ENCODE data around the gene CDCA7L.
"Not testable (repeated sequence)": the region's sequence is repeated elsewhere in the genome, so short reads cannot be mapped to it uniquely, and the experiment has no call there.

Gene CDCA7L

DNA sequence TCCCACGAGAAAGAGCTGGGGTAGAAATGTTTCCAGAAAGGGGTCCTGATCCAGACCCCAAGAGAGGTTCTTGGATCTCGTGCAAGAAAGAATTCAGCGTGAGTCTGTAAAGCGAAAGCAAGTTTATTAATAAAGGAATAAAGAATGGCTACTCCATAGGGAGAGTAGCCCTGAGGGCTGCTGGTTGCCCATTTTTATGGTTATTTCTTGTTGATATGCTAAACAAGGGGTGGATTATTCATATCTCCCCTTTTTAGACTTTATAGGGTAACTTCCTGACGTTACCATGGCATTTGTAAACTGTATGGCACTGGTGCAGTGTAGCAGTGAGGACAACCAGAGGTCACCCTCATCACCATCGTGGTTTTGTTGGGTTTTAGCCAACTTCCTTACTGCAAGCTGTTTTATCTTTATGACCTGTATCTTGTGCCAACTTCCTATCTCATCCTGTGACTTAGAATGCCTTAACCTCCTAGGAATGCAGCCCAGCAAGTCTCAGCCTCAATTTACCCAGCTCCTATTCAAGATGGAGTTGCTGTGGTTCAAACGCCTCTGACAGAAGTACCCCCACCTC is 80.0 kb downstream of the CDCA7L start:
- H3K4ac ChIP-seq (ENCODE audit: low read depth, low read length); H3K79me1 ChIP-seq (ENCODE audit: low read length); H2BK5ac ChIP-seq (ENCODE audit: low read length); H4K5ac ChIP-seq (ENCODE audit: low read length); H2AK5ac ChIP-seq (ENCODE audit: low read length); H3K4me1 ChIP-seq (ENCODE audit: control insufficient read depth, low read depth, low read length); H2BK15ac ChIP-seq (replicated peaks; ENCODE audit: low read depth); H3K9ac ChIP-seq (ENCODE audit: low read length); H3K4me2 ChIP-seq (ENCODE audit: low read length); H3K36me3 ChIP-seq (ENCODE audit: control insufficient read depth, insufficient read depth, low read length); H3K27ac ChIP-seq (ENCODE audit: low read depth, low read length); H3K27me3 ChIP-seq (ENCODE audit: insufficient read depth, low read length, poor library complexity); H4K8ac ChIP-seq (ENCODE audit: low read depth, low read length); H3K4me3 ChIP-seq (ENCODE audit: low read length); H3K79me2 ChIP-seq (ENCODE audit: control insufficient read depth, insufficient read depth, low read length); DNase-seq; H2BK120ac ChIP-seq (ENCODE audit: low read depth, low read length); H3K56ac ChIP-seq (ENCODE audit: low read length); H3K18ac ChIP-seq (ENCODE audit: low read length); H3K23ac ChIP-seq (ENCODE audit: low read length): not testable (repeated sequence)
- no CpG with 5 or more reads among the region's 7 CpGs for WGBS (ENCODE audit: extremely low coverage, insufficient coverage, low lambda C conversion rate)

DNA sequence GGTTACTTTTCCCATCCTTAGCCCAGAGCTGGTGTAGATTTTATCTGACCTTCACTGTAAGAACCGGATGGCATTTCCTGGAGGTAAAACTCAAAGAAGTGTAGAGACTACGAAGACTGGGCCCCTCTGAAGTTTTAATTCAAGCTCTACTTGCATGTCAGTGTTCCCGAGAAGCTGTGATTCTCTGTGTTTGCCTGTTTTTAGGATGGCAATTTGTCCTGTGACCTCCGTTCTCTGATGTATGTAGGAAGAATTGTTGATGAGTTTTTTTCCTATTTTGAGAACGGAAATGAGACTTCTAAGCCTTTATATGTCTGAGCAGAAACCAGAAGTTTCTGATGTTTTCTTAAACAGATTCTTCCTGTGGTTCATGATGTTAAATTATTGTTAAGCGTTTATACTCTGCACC is 94.1 kb downstream of the CDCA7L start:
- no peak overlapping the region for H3K56ac ChIP-seq (ENCODE audit: low read length)
- no peak overlapping the region for H2AK5ac ChIP-seq (ENCODE audit: low read length)
- H2BK15ac ChIP-seq (replicated peaks; ENCODE audit: low read depth), result no peak overlapping the region
- no peak overlapping the region for H3K27ac ChIP-seq (ENCODE audit: low read depth, low read length)
- H3K4me3 ChIP-seq (ENCODE audit: low read length), result no peak overlapping the region
- no peak overlapping the region for H3K9ac ChIP-seq (ENCODE audit: low read length)
- H3K4me2 ChIP-seq (ENCODE audit: low read length), result no peak overlapping the region
- no peak overlapping the region for H2BK5ac ChIP-seq (ENCODE audit: low read length)
- no peaks in the 10 kb centered on the region for H3K4me1 ChIP-seq (ENCODE audit: control insufficient read depth, low read depth, low read length)
- no peaks in the 10 kb centered on the region for H3K79me2 ChIP-seq (ENCODE audit: control insufficient read depth, insufficient read depth, low read length)
- no peak overlapping the region for H4K5ac ChIP-seq (ENCODE audit: low read length)
- no peaks in the 10 kb centered on the region for H3K27me3 ChIP-seq (ENCODE audit: insufficient read depth, low read length, poor library complexity)
- no peak overlapping the region for H3K23ac ChIP-seq (ENCODE audit: low read length)
- peak; percentile 18 for DNase-seq
- WGBS (ENCODE audit: extremely low coverage, insufficient coverage, low lambda C conversion rate), result no CpG with 5 or more reads among the region's 6 CpGs
- H3K79me1 ChIP-seq (ENCODE audit: low read length), result no peaks in the 10 kb centered on the region
- H2BK120ac ChIP-seq (ENCODE audit: low read depth, low read length), result no peak overlapping the region
- no peak overlapping the region for H3K18ac ChIP-seq (ENCODE audit: low read length)
- H3K36me3 ChIP-seq (ENCODE audit: control insufficient read depth, insufficient read depth, low read length), result no peaks in the 10 kb centered on the region
- H4K8ac ChIP-seq (ENCODE audit: low read depth, low read length), result no peak overlapping the region
- no peak overlapping the region for H3K4ac ChIP-seq (ENCODE audit: low read depth, low read length)

Measured in mesendoderm (in vitro differentiated cells).